ENCODE results near the gene FHL2. TPM values are rescaled to one million over a fixed set of nuclear protein-coding genes. Genes with fewer than 3 reads are reported as not detected.

Gene FHL2
- total and polyA plus RNA-seq, 9 of the 15 experiments (the other 6 are each of a cell fraction or from before 2014, with no cell fraction given) = 7.5 to 33.1 (median 23.9) TPM

DNA sequence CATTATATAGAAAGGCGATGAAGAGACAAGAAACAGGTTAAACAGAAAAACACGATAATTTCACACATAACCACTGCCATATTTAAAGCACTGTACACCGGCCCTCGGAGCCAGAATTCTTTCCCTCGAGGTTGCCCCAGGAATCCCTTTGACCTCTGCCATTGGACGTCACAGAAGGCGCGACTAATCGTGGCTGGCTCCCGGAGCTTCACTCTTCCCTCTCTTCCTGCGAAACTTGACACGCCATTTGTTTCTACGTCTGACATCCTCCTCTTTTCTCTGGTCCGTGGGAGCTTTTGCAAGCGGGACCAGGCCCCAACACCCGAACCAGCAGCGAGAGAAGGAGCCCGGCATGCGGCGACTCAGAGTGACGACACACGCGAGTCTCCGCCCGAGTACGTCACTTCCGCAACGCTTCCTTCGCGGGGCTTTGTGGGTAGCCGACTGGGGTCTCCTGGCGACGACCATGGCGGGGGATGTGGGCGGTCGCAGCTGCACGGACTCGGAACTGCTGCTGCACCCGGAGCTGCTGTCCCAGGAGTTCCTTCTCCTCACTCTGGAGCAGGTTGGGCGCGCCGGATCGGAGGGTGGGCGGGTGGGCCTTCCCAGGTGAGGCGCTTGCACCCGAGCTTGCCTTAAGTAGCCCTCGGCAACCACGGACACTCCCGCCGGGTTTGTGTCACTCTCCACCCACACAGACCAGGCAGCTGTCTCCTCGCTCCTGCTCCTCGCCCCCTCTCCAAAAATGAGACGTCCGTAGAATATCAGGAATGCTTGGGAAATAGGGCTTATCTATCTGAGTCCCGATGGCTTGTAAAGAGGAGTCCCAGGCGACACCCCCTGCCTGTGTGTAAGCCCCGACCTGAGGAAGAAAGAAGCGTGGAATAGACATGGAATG is 61.5 kb downstream of the FHL2 start, which contains the start of gene C2orf49 (continued):
- TF ChIP-seq ZNF175 (CRISPR knock-in tag; IDR thresholded peaks at IDR 0.05; ENCODE audit: low read depth) (no peak), PHF20 (IDR thresholded peaks at IDR 0.05; ENCODE audit: partially characterized antibody) (peak; percentile 100), FOXJ2 (tag; IDR thresholded peaks at IDR 0.05) (0 out of 2 replicates have a peak, but pooled peaks have one; percentile 43), SRSF1 (IDR thresholded peaks at IDR 0.05; ENCODE audit: low read depth, low read length) (no peak), KLF13 (tag; IDR thresholded peaks at IDR 0.05; ENCODE audit: borderline replicate concordance, low read depth) (0 out of 2 replicates have a peak, but pooled peaks have one; percentile 41), ZNF239 (CRISPR knock-in tag; IDR thresholded peaks at IDR 0.05) (no peak), RBM14 (IDR thresholded peaks at IDR 0.05; ENCODE audit: borderline replicate concordance, insufficient read depth, low read depth, low read length) (no peak), SIX5 (IDR thresholded peaks at IDR 0.05; ENCODE audit: borderline replicate concordance in 1 of 2, insufficient read depth in 1 of 2, low read depth in 1 of 2, low read length in 2 of 2) (peak in 1 of 2 experiments; percentile 32; a peak in 1 of 4 replicates), TCF3 (CRISPR knock-in tag; IDR thresholded peaks at IDR 0.05) (no peak), C11orf30 (IDR thresholded peaks at IDR 0.05; ENCODE audit: low read depth) (peak; percentile 100), FOXM1 (IDR thresholded peaks at IDR 0.05; ENCODE audit: low read depth) (peak; percentile 41; the same call in 1 of the 2 replicates), FOXM1 (CRISPR knock-in tag; IDR thresholded peaks at IDR 0.05; ENCODE audit: low read depth) (no peak), ATF3 (IDR thresholded peaks at IDR 0.05) (peak; percentile 74), ATF3 (CRISPR knock-in tag; conservative IDR thresholded peaks at IDR 0.05) (no peak), ZNF134 (CRISPR knock-in tag; conservative IDR thresholded peaks at IDR 0.05) (no peak), FOXA3 (CRISPR knock-in tag; conservative IDR thresholded peaks at IDR 0.05 in 1 of 2, IDR thresholded peaks at IDR 0.05 in 1 of 2) (no peak; a peak in 1 of 4 replicates), ZNF124 (CRISPR knock-in tag; IDR thresholded peaks at IDR 0.05) (no peak), DACH1 (IDR thresholded peaks at IDR 0.05; ENCODE audit: partially characterized antibody) (no peak), ZBTB7A (IDR thresholded peaks at IDR 0.05; ENCODE audit: borderline replicate concordance, control insufficient read depth, low read depth, low read length) (peak; percentile 94), SP1 (CRISPR knock-in tag; IDR thresholded peaks at IDR 0.05) (peak; percentile 58), RBM17 (IDR thresholded peaks at IDR 0.05; ENCODE audit: borderline replicate concordance, low read depth, low read length) (no peak), SMARCC2 (IDR thresholded peaks at IDR 0.05; ENCODE audit: low read depth) (no peak), CBFB (CRISPR knock-in tag; IDR thresholded peaks at IDR 0.05) (no peak), THRA (IDR thresholded peaks at IDR 0.05) (peak; percentile 89), ZKSCAN1 (IDR thresholded peaks at IDR 0.05; ENCODE audit: low read depth, low read length) (no peak), NONO (IDR thresholded peaks at IDR 0.05; ENCODE audit: low read depth in 2 of 2, low read length in 1 of 2) (no peak), MTA3 (IDR thresholded peaks at IDR 0.05; ENCODE audit: borderline replicate concordance) (peak; percentile 74; the same call in 1 of the 2 replicates)
